Measurements from ENCODE around the gene NME9.

Gene NME9

GRCh38 chr3:138362538-138362937 is 32.9 kb upstream of the NME9 start:
- no peak for DNase-seq (ENCODE audit: low read depth in 2 of 2)

- DNase-seq (ENCODE audit: low read depth in 2 of 2) = no peak
These were observed 31.9 kb upstream of the NME9 start for GRCh38 chr3:138361561-138361971.

GRCh38 chr3:138360869-138361525 is 31.3 kb upstream of the NME9 start:
- DNase-seq (ENCODE audit: low read depth in 2 of 2) = no peak

- no peak for DNase-seq (ENCODE audit: low read depth in 2 of 2)
These were observed 30.5 kb upstream of the NME9 start for GRCh38 chr3:138359919-138360868.

GRCh38 chr3:138359148-138359918 is 29.7 kb upstream of the NME9 start:
- DNase-seq (ENCODE audit: low read depth in 2 of 2) = no peak

- no peak for DNase-seq (ENCODE audit: low read depth in 2 of 2)
These were observed 27.2 kb upstream of the NME9 start for GRCh38 chr3:138356730-138357405.

- DNase-seq (ENCODE audit: low read depth in 2 of 2) = no peak
These were observed 25.4 kb upstream of the NME9 start for GRCh38 chr3:138355071-138355470.

GRCh38 chr3:138354376-138354775 is 24.7 kb upstream of the NME9 start:
- no peak for DNase-seq (ENCODE audit: low read depth in 2 of 2)

GRCh38 chr3:138351916-138352550 is 22.4 kb upstream of the NME9 start:
- no peak for DNase-seq (ENCODE audit: low read depth in 2 of 2)

- DNase-seq (ENCODE audit: low read depth in 2 of 2) = no peak
These were observed 21.5 kb upstream of the NME9 start for GRCh38 chr3:138351151-138351550.

- no peak for DNase-seq (ENCODE audit: low read depth in 2 of 2)
These were observed 20.4 kb upstream of the NME9 start for GRCh38 chr3:138349926-138350665.

GRCh38 chr3:138348754-138349739 is 19.4 kb upstream of the NME9 start:
- no peak for DNase-seq (ENCODE audit: low read depth in 2 of 2)

- peak in 1 of 2 donors; percentile 24 for DNase-seq (ENCODE audit: low read depth in 2 of 2)
These were observed 18.5 kb upstream of the NME9 start, which contains the start of gene MRAS for GRCh38 chr3:138347960-138348753. TSS of gene MRAS (plus strand) at chr3:138348579. CDS start at chr3:138372884, 24,305 bp downstream.

- no peak for DNase-seq (ENCODE audit: low read depth in 2 of 2)
These were observed 15.1 kb upstream of the NME9 start for GRCh38 chr3:138344754-138345153.

GRCh38 chr3:138340511-138340910 is 10.9 kb upstream of the NME9 start:
- no peak for DNase-seq (ENCODE audit: low read depth in 2 of 2)

GRCh38 chr3:138338811-138339210 is 9.2 kb upstream of the NME9 start:
- no peak for DNase-seq (ENCODE audit: low read depth in 2 of 2)

- no peak for DNase-seq (ENCODE audit: low read depth in 2 of 2)
These were observed 8.6 kb upstream of the NME9 start for GRCh38 chr3:138338244-138338643.

- DNase-seq (ENCODE audit: low read depth in 2 of 2) = no peak
These were observed 6.9 kb upstream of the NME9 start for GRCh38 chr3:138336454-138336999.

Data from stimulated activated CD4-positive, alpha-beta T cell treated with anti-CD3 and anti-CD28 coated beads, Interleukin-1b, Interleukin-23, amount 100 ng/mL, for 4 hours (primary cell).